Endothelial cell (in vitro differentiated cells): ENCODE measurements around the gene GRIK5. TPM values are rescaled to one million over a fixed set of nuclear protein-coding genes. Genes with fewer than 3 reads are reported as not detected.
"Not testable (repeated sequence)": the region's sequence is repeated elsewhere in the genome, so short reads cannot be mapped to it uniquely, and the experiment has no call there.

ENCODE experiments used
- DNase-seq: peaks from one replicate; pipeline ENCODE4 v3.0.0; 2021; ENCODE audit warnings: low spot score
- H3K27ac Mint-ChIP-seq: one replicate; pipeline ENCODE4 v1.8.0; 2021; ENCODE audit warnings: mixed read lengths, inconsistent platforms; ENCODE audit not compliant: unreplicated experiment
- H3K27me3 Mint-ChIP-seq: one replicate; pipeline ENCODE4 v1.8.0; 2021; ENCODE audit warnings: mild to moderate bottlenecking, moderate library complexity, mixed read lengths, inconsistent platforms; ENCODE audit not compliant: unreplicated experiment
- H3K36me3 Mint-ChIP-seq: one replicate; pipeline ENCODE4 v1.8.0; 2021; ENCODE audit warnings: mild to moderate bottlenecking, low read depth, mixed read lengths, inconsistent platforms; ENCODE audit not compliant: unreplicated experiment
- H3K4me1 Mint-ChIP-seq: one replicate; pipeline ENCODE4 v1.8.0; 2021; ENCODE audit warnings: mild to moderate bottlenecking, mixed read lengths, inconsistent platforms; ENCODE audit not compliant: unreplicated experiment
- H3K4me3 Mint-ChIP-seq: one replicate; pipeline ENCODE4 v1.8.0; 2021; ENCODE audit warnings: mild to moderate bottlenecking, mixed read lengths, inconsistent platforms; ENCODE audit not compliant: unreplicated experiment
- H3K9me3 Mint-ChIP-seq: one replicate; pipeline ENCODE4 v1.8.0; 2021; ENCODE audit warnings: mixed read lengths, inconsistent platforms; ENCODE audit not compliant: unreplicated experiment
- CTCF ChIP-seq: fragments of 200-600 bp; sonication (generic); IDR thresholded peaks from one replicate; pipeline ENCODE4 v1.5.0; 2021; ENCODE audit warnings: antibody characterized with exemption; ENCODE audit not compliant: unreplicated experiment
- total RNA-seq: library from RNA; stranded (reverse); fragmentation: NEBNext Ultra II Directional; extraction: Animal tissue kit (Norgen Biotek cat#: 25700); gene quantifications from one replicate; pipeline ENCODE4 v1.2.1, GENCODE V29; 2021; ENCODE audit not compliant: unreplicated experiment

GRIK5 gene
- total RNA-seq, 1 donor from 2014 or later = 18.4 TPM

DNA sequence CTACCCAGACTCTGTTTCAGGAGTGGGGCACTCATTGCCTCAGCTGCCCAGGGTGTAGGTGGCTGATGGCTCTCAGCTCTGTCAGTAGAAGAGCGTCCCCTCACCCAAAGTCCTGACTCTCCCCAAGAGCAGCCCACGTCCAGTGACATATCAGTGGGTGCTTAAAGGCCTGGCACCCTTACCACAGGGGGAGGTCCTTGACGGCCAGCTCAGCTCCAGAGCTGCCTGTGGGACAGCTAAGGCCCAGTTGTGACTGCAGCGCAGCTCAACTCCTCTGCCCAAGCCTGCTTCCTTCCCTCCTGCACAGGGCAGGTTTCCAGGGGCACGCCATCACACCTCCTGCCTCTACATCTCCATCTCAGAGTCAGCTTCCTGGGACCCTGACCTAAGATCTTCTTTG, 32.4 kb downstream of the GRIK5 start:
- Mint-ChIP-seq H3K36me3 (peaks cover 5% of the 10 kb centered on the region), H3K4me3 (no peak overlapping the region), H3K27me3 (peaks cover 1% of the 10 kb centered on the region), H3K27ac (no peak overlapping the region), H3K4me1 (no peaks in the 10 kb centered on the region), H3K9me3 (no peaks in the 10 kb centered on the region)
- TF ChIP-seq CTCF = no peak
- no peak for DNase-seq

DNA sequence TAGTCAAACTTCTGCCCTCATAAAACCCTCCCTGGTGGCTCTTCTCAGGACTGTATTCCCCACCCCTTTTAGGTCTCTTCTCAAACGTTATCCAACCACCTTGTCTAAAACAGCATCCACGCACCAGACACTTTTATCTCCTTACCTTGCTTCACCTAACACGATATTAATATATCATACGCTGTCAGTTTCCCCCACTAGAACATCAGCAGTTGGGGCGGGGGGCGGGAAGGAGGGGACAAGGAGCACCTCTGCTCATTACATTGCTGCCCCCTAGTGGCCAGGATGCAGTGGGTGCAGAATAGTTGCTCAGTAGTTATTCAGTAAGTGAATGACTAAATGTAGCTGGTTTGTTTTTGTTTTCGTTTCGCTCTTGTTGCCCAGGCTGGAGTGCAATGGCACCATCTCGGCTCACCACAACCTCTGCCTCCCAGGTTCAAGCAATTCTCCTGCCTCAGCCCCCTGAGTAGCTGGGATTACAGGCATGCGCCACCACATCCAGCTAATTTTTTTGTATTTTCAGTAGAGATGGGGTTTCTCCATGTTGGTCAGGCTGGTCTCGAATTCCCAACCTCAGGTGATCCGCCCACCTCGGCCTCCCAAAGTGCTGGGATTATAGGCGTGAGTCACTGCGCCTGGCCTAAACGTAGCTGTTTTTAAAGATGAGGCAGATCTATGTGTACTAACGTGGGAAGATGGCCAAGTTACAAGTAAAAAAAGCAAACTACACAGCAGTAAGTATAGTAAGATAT, 35.2 kb downstream of the GRIK5 start:
- peak; percentile 64 for DNase-seq
- H3K27me3 Mint-ChIP-seq, H3K27ac Mint-ChIP-seq, H3K4me3 Mint-ChIP-seq, H3K4me1 Mint-ChIP-seq, H3K9me3 Mint-ChIP-seq, H3K36me3 Mint-ChIP-seq: not testable (repeated sequence)
- TF ChIP-seq CTCF = peak; percentile 86

DNA sequence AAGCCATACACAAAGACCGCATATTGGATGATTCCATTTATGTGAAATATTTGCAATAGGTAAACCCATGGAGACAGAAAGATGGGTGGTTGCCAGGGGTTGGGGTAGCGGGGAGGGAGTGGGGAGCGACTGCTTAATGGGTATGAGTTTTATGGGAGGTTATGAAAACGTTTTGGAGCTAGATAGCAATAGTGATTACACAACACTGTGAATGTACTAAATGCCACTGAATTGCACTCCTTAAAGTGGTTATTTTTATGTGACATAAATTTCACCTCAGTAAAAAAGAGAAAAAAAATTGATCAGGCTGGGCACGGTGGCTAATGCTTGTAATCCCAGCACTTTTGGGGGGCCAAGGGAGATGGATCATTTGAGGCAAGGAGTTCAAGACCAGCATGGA, 36.6 kb downstream of the GRIK5 start:
- DNase-seq = no peak
- Mint-ChIP-seq H3K27ac (no peak overlapping the region), H3K27me3 (no peaks in the 10 kb centered on the region), H3K4me3 (no peak overlapping the region), H3K4me1 (no peaks in the 10 kb centered on the region), H3K9me3 (no peaks in the 10 kb centered on the region), H3K36me3 (no peaks in the 10 kb centered on the region)
- TF ChIP-seq CTCF = no peak

DNA sequence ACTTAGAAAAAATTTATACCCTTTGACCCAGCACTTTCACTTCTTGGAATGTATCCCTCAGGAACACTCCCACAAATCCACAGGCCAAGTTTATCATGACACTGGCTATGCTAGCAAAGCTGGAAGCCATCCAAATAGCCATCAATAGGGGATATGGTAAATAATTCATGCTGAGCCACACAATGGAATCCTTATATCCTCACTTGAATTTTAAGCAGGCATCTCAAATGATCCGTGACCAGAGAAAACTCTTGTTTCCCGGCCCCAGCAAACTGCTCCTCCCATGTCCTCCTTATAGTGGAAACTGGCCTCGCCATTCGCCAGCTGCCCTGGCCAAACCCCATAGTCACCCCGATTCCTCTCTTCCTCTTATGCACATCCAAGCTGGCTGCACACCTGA, 37.6 kb downstream of the GRIK5 start:
- Mint-ChIP-seq H3K4me1 (no peaks in the 10 kb centered on the region), H3K9me3 (no peaks in the 10 kb centered on the region), H3K4me3 (no peak overlapping the region), H3K27me3 (no peaks in the 10 kb centered on the region), H3K36me3 (no peaks in the 10 kb centered on the region), H3K27ac (no peak overlapping the region)
- no peak for DNase-seq
- no peak for TF ChIP-seq CTCF

- no peak for DNase-seq
- TF ChIP-seq CTCF = no peak
- Mint-ChIP-seq H3K4me1 (no peaks in the 10 kb centered on the region), H3K27ac (no peak overlapping the region), H3K27me3 (no peaks in the 10 kb centered on the region), H3K4me3 (no peak overlapping the region), H3K36me3 (no peaks in the 10 kb centered on the region), H3K9me3 (no peaks in the 10 kb centered on the region)
These were observed 39.2 kb downstream of the GRIK5 start for GRCh38 chr19:42030645-42031440.
